HCT116 (cell line): ENCODE results near the gene MRPL20. TPM values are rescaled to one million over a fixed set of nuclear protein-coding genes. Genes with fewer than 3 reads are reported as not detected.

Experiments used
- ATAC-seq: fragments of 200-7000 bp; cut with Tn5 transposase; 2 replicates; pipeline ENCODE4 v1.9.1; 2020; ENCODE audit warnings: mild to moderate bottlenecking, moderate library complexity
- BruUV-seq: library from RNA; stranded (reverse); fragments of 400-500 nt; replicated peaks from 2 replicates; lab custom pipeline; 2021; lab: Mats Ljungman, UMichigan
- CTCF ChIA-PET: fragments of 300-600 bp; sonication (Branson Sonifier 250); formaldehyde crosslinking; loops from one replicate; lab custom pipeline; 2021; ENCODE audit warnings: antibody characterized with exemption; lab: Charles Lee
- POLR2A ChIA-PET: fragments of 300-600, 350-600 bp; sonication (Branson Sonifier 250); formaldehyde crosslinking; loops from one replicate; lab custom pipeline; 2021; ENCODE audit warnings: antibody characterized with exemption; lab: Charles Lee
- RAD21 ChIA-PET, 2 experiments: fragments of 300-600 bp; sonication (Branson Sonifier 250); formaldehyde crosslinking; loops; one replicate each; lab custom pipeline; 2023; ENCODE audit warnings: low total read pairs in 2 of 2; ENCODE audit not compliant: uncharacterized antibody in 2 of 2, unreplicated experiment in 2 of 2, low non-redundant PET in 1 of 2; lab: Charles Lee
- DNase-seq: peaks from one replicate; pipeline ENCODE4 v3.0.0-alpha.2; 2010; ENCODE audit warnings: low read depth, low spot score
- H2AFZ ChIP-seq: fragments of 200-600 bp; shearing (Covaris generic), sonication (generic); 2 replicates; pipeline ENCODE4 v1.6.1; 2017; ENCODE audit warnings: low read depth, mixed run types, mixed read lengths, antibody characterized with exemption, low read length; ENCODE audit not compliant: poor library complexity, severe bottlenecking
- H3K27ac ChIP-seq: 2 replicates; pipeline ENCODE4 v1.5.1; 2012; ENCODE audit warnings: low read depth, low read length
- H3K27me3 ChIP-seq: fragments of 200-600 bp; sonication (generic); 2 replicates; pipeline ENCODE4 v1.6.1; 2016; ENCODE audit warnings: mixed run types, low read length, mixed read lengths; ENCODE audit not compliant: insufficient read depth
- H3K36me3 ChIP-seq, 2 experiments: fragments of 200-500 bp in 1 of 2; fragments of 200-600 bp in 1 of 2; sonication (Bioruptor generic) in 1 of 2; sonication (generic) in 1 of 2; 2 replicates each; pipeline versions ENCODE4 v1.5.1 to v1.6.1; 2014 to 2016; ENCODE audit warnings: low read length in 2 of 2, inconsistent platforms in 1 of 2, mixed read lengths in 1 of 2, mixed run types in 1 of 2; ENCODE audit not compliant: insufficient read depth in 2 of 2, control insufficient read depth in 1 of 2
- H3K4me1 ChIP-seq, 2 experiments: fragments of 200-600 bp in 1 of 2; sonication (generic) in 1 of 2; 2 replicates each; pipeline versions ENCODE4 v1.5.1 to v1.6.1; 2012 to 2017; ENCODE audit warnings: low read length in 2 of 2, inconsistent platforms in 1 of 2, mild to moderate bottlenecking in 1 of 2, mixed read lengths in 1 of 2, mixed run types in 1 of 2, moderate library complexity in 1 of 2; ENCODE audit not compliant: insufficient read depth in 2 of 2, control insufficient read depth in 1 of 2
- H3K4me2 ChIP-seq: fragments of 200-600 bp; sonication (generic); 2 replicates; pipeline ENCODE4 v1.6.1; 2017; ENCODE audit warnings: mixed run types, low read length, mixed read lengths
- H3K4me3 ChIP-seq, 2 experiments: fragments of 200-600 bp in 1 of 2; sonication (generic) in 1 of 2; replicated peaks in 1 of 2; 2 replicates each; pipeline ENCODE4 v1.5.1; 2011 to 2016; ENCODE audit warnings: low read length in 2 of 2, control low read depth in 1 of 2, low read depth in 1 of 2, mild to moderate bottlenecking in 1 of 2, mixed read lengths in 1 of 2, mixed run types in 1 of 2
- H3K79me2 ChIP-seq: fragments of 200-600 bp; sonication (generic); 2 replicates; pipeline ENCODE4 v1.6.1; 2017; ENCODE audit warnings: mild to moderate bottlenecking, mixed run types, low read length, moderate library complexity, mixed read lengths; ENCODE audit not compliant: insufficient read depth
- H3K9ac ChIP-seq: fragments of 200-600 bp; sonication (generic); 2 replicates; pipeline ENCODE4 v1.6.1; 2016; ENCODE audit warnings: low read length, mixed read lengths
- H3K9me2 ChIP-seq: fragments of 200-600 bp; sonication (generic), shearing (Covaris generic); 2 replicates; pipeline ENCODE4 v1.6.1; 2017; ENCODE audit warnings: mixed run types, mild to moderate bottlenecking, moderate library complexity; ENCODE audit not compliant: insufficient read depth
- H3K9me3 ChIP-seq, 2 experiments: fragments of 200-500 bp in 1 of 2; fragments of 200-600 bp in 1 of 2; sonication (Bioruptor generic) in 1 of 2; sonication (generic) in 1 of 2; 2 replicates each; pipeline ENCODE4 v1.6.1; 2014 to 2017; ENCODE audit warnings: low read length in 2 of 2, mixed read lengths in 2 of 2, inconsistent platforms in 1 of 2, low read depth in 1 of 2, mild to moderate bottlenecking in 1 of 2, mixed run types in 1 of 2, moderate library complexity in 1 of 2; ENCODE audit not compliant: control insufficient read depth in 1 of 2, insufficient read depth in 1 of 2
- H4K20me1 ChIP-seq: fragments of 200-600 bp; sonication (generic), shearing (Covaris generic); 2 replicates; pipeline ENCODE4 v1.6.1; 2017; ENCODE audit warnings: mixed run types, mild to moderate bottlenecking, moderate library complexity; ENCODE audit not compliant: insufficient read depth
- CBX3 ChIP-seq: IDR thresholded peaks from 2 replicates; pipeline ENCODE4 v1.6.1; 2012; ENCODE audit warnings: low read depth
- CEBPB ChIP-seq: IDR thresholded peaks from 2 replicates; pipeline ENCODE4 v1.6.1; 2012; ENCODE audit warnings: low read depth
- CTCF ChIP-seq, 3 experiments: fragments of 200-600 bp in 1 of 3; sonication (generic) in 1 of 3; IDR thresholded peaks in 2 of 3; conservative IDR thresholded peaks in 1 of 3; 2 replicates each; pipeline ENCODE4 v1.5.1; 2012 to 2017; ENCODE audit warnings: low read depth in 2 of 3, low read length in 2 of 3, antibody characterized with exemption in 1 of 3, borderline replicate concordance in 1 of 3, control low read depth in 1 of 3, mild to moderate bottlenecking in 1 of 3, mixed read lengths in 1 of 3, mixed run types in 1 of 3, moderate library complexity in 1 of 3; ENCODE audit not compliant: insufficient read depth in 1 of 3
- EGR1 ChIP-seq: IDR thresholded peaks from 2 replicates; pipeline ENCODE4 v1.6.1; 2012; ENCODE audit warnings: low read depth
- ELF1 ChIP-seq: IDR thresholded peaks from 2 replicates; pipeline ENCODE4 v1.6.1; 2012; ENCODE audit warnings: low read depth, borderline replicate concordance
- EZH2phosphoT487 ChIP-seq: fragments of 200-600 bp; IDR thresholded peaks from 2 replicates; pipeline ENCODE4 v1.6.1; 2018; ENCODE audit warnings: antibody characterized with exemption, borderline replicate concordance
- JUND ChIP-seq: IDR thresholded peaks from 2 replicates; pipeline ENCODE4 v1.6.1; 2012
- MAX ChIP-seq: IDR thresholded peaks from 2 replicates; pipeline ENCODE4 v1.6.1; 2012
- RAD21 ChIP-seq: IDR thresholded peaks from 2 replicates; pipeline ENCODE4 v1.6.1; 2012; ENCODE audit warnings: low read depth, mild to moderate bottlenecking
- SP1 ChIP-seq: IDR thresholded peaks from 2 replicates; pipeline ENCODE4 v1.6.1; 2012; ENCODE audit warnings: low read depth
- TCF7L2 ChIP-seq: IDR thresholded peaks from 2 replicates; pipeline ENCODE4 v1.7.0; 2011; ENCODE audit warnings: borderline replicate concordance, inconsistent platforms; ENCODE audit not compliant: insufficient read depth, insufficient read length; ENCODE audit errors: extremely low read depth
- ZBTB33 ChIP-seq: IDR thresholded peaks from 2 replicates; pipeline ENCODE4 v1.6.1; 2011; ENCODE audit warnings: mild to moderate bottlenecking, low read length, moderate library complexity; ENCODE audit not compliant: insufficient replicate concordance; ENCODE audit errors: extremely low read depth
- intact Hi-C: fragments of 100-400 bp; cut with micrococcal nuclease; formaldehyde crosslinking; loops from 2 replicates; pipeline ENCODE4 v1.10.0; 2022
- total RNA-seq: library from RNA; stranded (reverse); gene quantifications from one replicate; pipeline ENCODE4 v1.2.1, GENCODE V29; 2021; ENCODE audit not compliant: unreplicated experiment

The MRPL20 gene
- total RNA-seq, 1 experiment from 2014 or later = 131 TPM

- Histone ChIP-seq H3K36me3 (no peaks in the 10 kb centered on the region), H3K4me3 (no peak overlapping the region), H3K27ac (no peak overlapping the region), H2AFZ (no peak overlapping the region), H3K27me3 (no peaks in the 10 kb centered on the region), H3K79me2 (peaks cover 33% of the 10 kb centered on the region; the same call in 1 of the 2 replicates), H3K4me1 (peaks cover 27 to 44% of the 10 kb centered on the region in 2 experiments), H3K9me3 (no peaks in the 10 kb centered on the region), H3K9me2 (no peaks in the 10 kb centered on the region), H3K4me2 (no peak overlapping the region), H4K20me1 (no peaks in the 10 kb centered on the region), H3K9ac (no peak overlapping the region)
- ChIA-PET CTCF (no interaction called here), RAD21 (no interaction called here), POLR2A (no interaction called here)
- intact Hi-C loops = no loop called here
- ATAC-seq = no peak
- TF ChIP-seq RAD21 (no peak), ZBTB33 (no peak), ELF1 (no peak), CEBPB (no peak)
- no TSS peak for BruUV-seq
- DNase-seq = no peak
These were observed 31.7 kb upstream of the MRPL20 start for GRCh38 chr1:1438531-1439381.

GRCh38 chr1:1437904-1438376, 30.8 kb upstream of the MRPL20 start:
- H3K9me3 ChIP-seq = no peaks in the 10 kb centered on the region
- peaks cover 33% of the 10 kb centered on the region; the same call in 1 of the 2 replicates for H3K79me2 ChIP-seq
- BruUV-seq = no TSS peak
- ATAC-seq (no peak), DNase-seq (no peak)
- ChIA-PET CTCF (no interaction called here), POLR2A (no interaction called here), RAD21 (no interaction called here)
- no peaks in the 10 kb centered on the region for H3K36me3 ChIP-seq
- H3K4me2 ChIP-seq = no peak overlapping the region
- H3K9ac ChIP-seq = no peak overlapping the region
- peak overlapping the region; percentile 29; the same call in 1 of the 2 replicates for H3K27ac ChIP-seq
- no peaks in the 10 kb centered on the region for H4K20me1 ChIP-seq
- H3K4me1 ChIP-seq = peaks cover 35 to 52% of the 10 kb centered on the region in 2 experiments
- H3K27me3 ChIP-seq = no peaks in the 10 kb centered on the region
- intact Hi-C loops = no loop called here
- H2AFZ ChIP-seq = no peak overlapping the region
- no peaks in the 10 kb centered on the region for H3K9me2 ChIP-seq
- H3K4me3 ChIP-seq = no peak overlapping the region
- TF ChIP-seq TCF7L2 = no peak
- no peak for TF ChIP-seq MAX
- no peak for TF ChIP-seq SP1
- TF ChIP-seq ZBTB33 = no peak
- TF ChIP-seq CTCF (IDR thresholded peaks at IDR 0.05 in 2 of 3, conservative IDR thresholded peaks at IDR 0.05 in 1 of 3; ENCODE audit: borderline replicate concordance in 1 of 3, insufficient read depth in 1 of 3, low read depth in 2 of 3, low read length in 2 of 3) = no peak
- no peak for TF ChIP-seq EZH2phosphoT487
- TF ChIP-seq CBX3 = no peak
- no peak for TF ChIP-seq EGR1
- no peak for TF ChIP-seq JUND
